Measurements from ENCODE around the gene RAB7A.
"Not testable (repeated sequence)": the region's sequence is repeated elsewhere in the genome, so short reads cannot be mapped to it uniquely, and the experiment has no call there.

RAB7A gene

DNA sequence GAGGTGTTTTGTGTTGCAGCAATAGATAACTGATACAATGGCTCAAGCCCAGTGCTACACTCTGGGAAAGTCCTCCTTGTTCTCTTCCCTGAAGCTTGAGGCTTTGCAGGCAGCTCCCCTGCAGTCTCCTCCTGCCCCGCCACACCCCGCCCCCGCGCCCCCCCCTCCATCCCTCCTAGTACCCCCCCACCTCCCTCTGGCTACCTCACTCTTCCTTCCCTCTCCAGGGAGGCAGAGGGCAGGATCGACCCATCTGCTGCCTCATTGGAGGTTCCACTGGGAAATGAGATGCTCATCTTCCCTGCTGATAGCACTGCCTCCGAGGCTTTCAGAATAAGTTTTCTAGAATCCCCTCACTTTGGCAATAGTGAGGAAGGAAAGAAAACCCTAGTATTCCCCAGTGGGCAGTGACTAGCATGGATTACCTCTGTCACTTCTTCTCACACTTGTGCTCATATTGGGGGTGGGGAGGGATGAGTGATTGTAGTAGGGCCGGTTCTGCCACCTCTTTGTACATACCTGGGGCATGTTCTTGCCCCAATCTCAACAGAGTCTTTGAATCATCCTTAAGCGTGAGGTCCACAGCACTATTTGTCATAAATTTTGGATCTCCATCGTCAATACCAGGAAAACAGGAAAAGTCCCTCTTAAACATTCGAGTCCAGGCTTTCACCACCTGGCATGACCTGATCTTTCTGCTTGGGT, 16.3 kb upstream of the RAB7A start:
- Histone ChIP-seq H3K4me3 (no peak overlapping the region), H3K27ac (peak overlapping the region in 10 of 21 experiments; percentile 17 to 63 (median 42))

DNA sequence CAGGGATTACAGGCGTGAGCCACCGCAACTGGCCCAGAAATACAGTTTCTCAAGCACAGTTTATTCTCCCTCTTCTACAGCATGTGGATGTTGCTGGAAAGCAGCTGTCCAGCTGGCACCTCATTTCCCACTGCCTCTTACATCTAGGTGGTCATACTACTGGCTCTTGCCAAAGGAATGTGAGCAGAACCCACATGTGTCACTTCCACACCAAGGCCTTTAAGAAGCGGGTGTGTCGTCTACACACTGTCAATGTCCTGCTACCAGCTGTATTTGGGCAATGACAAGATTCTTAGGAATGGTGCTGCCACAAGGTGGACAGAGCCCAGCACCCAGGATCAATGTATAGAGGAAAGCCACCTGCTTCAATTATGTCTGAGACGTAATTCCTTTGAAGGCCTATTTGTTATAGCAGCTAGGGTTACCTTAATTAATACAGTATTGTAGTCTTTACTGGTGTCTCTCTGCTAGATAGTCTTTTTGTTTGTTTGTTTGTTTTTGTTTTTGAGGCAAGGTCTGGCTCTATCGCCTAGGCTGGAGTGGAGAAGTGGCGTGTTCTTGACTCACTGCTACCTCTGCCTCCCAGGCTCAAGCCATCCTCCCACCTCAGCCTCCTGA, 15.1 kb upstream of the RAB7A start:
- Histone ChIP-seq H3K27ac (peak overlapping the region in 3 of 21 experiments; percentile 20 to 56 (median 28)), H3K4me3 (no peak overlapping the region)

DNA sequence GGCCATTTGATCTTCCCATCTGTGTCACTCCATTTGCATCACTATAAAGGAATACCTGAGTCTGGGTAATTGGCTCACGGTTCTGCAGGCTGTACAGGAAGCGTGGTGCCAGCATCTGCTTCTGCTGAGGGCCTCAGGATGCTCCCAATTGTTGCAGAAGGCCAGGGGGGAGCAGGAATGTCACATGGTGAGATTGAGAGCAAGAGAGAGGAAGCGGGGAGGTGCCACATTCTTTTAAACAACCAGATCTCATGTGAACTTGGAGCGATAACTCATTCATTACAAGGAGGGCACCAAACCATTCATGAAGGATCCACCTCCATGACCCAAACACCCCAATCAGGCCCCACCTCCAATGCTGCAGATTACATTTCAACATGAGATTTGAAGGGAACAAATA, 13.1 kb upstream of the RAB7A start:
- no peak overlapping the region for H3K4me3 ChIP-seq
- H3K27ac ChIP-seq: no peak overlapping the region

DNA sequence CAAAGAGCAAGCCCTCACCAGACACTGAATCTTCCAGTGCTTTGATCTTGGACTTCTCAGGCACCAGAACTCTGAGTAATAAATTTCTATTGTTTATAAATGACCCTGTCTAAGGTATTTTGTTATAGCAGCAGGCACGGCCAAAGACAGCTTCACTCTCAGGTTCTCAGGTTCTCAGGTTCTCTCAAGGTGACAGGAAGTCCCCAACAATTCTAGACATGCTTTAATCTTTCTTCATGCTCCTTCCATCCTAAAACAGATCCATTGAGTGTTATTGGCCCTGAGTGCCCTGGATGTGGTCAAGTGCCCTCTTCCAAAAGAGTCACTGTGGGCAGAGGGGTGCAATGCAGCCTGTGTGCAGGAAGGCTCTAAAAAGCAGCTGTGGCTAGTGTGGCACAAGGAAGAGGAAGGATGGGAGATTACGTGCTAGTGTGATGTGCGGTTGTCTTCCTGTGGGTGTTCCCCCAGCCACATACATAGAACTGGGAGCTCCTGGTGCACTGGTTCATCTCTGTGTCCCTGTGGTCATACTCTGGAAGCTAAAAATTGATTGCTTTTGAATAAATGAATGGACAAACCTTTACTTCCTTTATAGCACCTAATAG, 11.0 kb upstream of the RAB7A start:
- Histone ChIP-seq H3K27ac (peak overlapping the region in 1 of 21 experiments; percentile 46), H3K4me3 (no peak overlapping the region)

- peak overlapping the region in 1 of 21 experiments; percentile 46 for H3K27ac ChIP-seq
- not testable (repeated sequence) for H3K4me3 ChIP-seq
These were observed 7.1 kb upstream of the RAB7A start for GRCh38 chr3:128718892-128719291.

DNA sequence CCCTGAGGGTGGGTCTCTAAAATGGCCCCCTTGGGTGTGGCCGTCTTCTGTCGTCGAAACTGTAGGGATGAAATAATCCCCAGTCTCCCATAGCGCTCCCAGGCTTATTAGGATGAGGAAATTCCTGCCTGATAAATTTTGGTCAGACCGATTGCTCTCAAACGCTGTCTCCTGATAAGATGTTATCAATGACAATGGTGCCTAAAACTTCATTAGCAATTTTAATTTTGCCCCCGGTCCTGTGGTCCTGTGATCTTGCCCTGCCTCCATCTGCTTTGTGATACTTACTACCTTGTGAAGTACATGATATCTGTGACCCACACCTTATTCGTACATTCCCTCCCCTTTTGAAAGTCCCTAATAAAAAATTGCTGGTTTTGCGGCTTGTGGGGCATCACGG, 5.1 kb upstream of the RAB7A start:
- H3K27ac ChIP-seq: no peak overlapping the region
- H3K4me3 ChIP-seq: no peak overlapping the region

DNA sequence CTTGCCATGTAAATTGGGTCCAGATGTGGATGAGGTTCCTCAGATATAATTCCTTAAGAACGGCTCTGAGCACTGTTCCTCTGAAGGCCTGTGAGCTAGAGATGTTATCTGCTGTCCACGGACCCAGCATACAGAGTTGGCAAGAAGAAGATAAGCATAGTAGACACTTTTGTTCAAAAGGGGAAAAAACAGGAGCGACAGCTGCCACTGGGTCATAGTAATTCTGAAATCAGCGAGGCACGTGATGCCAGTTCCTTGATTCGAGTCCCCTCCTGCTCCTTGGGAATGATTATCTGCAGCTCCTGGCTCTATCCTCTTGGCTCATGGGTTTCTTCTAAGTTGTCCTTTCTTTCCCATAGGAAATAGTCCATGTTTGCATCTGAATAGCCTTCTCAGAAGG, 2.5 kb upstream of the RAB7A start:
- no peak overlapping the region for H3K4me3 ChIP-seq

DNA sequence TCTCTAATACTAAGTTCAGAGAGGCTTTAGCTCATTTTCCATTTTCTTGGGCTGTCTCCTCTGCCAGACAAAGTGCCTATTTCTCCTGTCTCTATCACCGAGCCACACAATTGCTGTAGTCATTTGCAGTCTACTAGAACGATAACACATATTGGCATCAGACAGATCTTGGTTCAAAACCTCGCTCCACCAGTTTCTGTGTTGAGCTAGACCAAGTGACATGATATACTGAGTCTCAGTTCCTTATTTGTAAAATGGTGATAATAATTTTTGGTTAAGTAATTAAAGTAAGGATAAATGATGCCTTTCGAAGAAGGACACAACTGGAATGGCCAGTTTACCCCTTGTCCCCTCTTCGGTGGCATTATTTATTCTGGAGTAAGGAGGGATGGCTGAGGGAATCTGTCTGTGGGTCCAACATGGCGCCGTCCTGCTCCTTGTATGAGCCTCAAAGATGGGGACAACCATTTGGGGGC, 398 bp upstream of the RAB7A start:
- H3K4me3 ChIP-seq: peak overlapping the region; percentile 92 to 100 (median 94)
- H3K27ac ChIP-seq: peak overlapping the region in 18 of 21 experiments; percentile 43 to 100 (median 98)

More for the DNA sequence above, 2.5 kb upstream of the RAB7A start:
- no peak overlapping the region for H3K27ac ChIP-seq

DNA sequence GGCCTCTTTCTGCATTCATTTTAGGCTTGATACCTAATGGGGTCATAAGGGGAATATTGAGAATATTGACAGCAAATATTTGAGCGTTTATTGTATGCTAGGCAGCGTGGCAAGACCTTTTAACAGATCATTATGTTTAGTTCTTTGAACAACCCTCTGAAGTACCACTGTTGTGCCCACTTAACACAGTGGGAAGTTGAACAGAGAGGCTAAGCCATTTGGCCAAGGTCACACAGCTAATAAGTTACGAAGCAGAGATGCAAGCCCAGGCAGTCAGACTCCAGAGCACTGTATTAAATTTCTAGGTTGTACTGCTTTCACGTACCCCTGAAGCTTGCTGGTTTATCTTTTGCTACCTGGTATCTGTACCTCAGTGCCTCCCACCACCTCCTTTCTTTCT, 1.1 kb downstream of the RAB7A start:
- peak overlapping the region; percentile 92 to 100 (median 94) for H3K4me3 ChIP-seq
- H3K27ac ChIP-seq: peak overlapping the region in 19 of 21 experiments; percentile 3 to 100 (median 99)

DNA sequence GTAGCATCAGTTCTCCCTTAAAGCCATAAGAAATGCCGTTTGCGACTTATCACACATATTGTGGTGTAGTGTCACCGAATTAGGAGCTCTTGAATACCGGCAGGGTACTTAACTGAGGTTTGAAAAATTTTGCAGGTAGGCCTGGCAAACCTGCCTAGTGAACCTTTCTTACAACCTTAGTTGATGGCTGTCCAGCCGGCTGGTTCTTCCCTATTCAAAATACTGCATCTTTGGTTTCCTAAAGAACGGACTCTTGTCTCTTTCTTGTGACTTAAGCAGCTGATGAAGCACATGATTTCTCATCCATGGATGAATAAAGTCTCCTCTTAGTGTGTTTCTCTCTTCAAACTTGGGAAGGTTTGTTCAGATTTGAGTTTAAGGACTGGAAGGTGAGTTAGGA, 1.5 kb downstream of the RAB7A start:
- peak overlapping the region in 18 of 21 experiments; percentile 3 to 100 (median 99) for H3K27ac ChIP-seq

GRCh38 chr3:128727996-128728395, 2.0 kb downstream of the RAB7A start:
- H3K4me3 ChIP-seq: peak overlapping the region; percentile 92 to 100 (median 94)
- peak overlapping the region in 10 of 21 experiments; percentile 8 to 100 (median 99) for H3K27ac ChIP-seq

More for the DNA sequence above, 1.5 kb downstream of the RAB7A start:
- peak overlapping the region; percentile 92 to 100 (median 94) for H3K4me3 ChIP-seq

- H3K27ac ChIP-seq: peak overlapping the region in 5 of 21 experiments; percentile 8 to 100 (median 99)
- H3K4me3 ChIP-seq: peak overlapping the region in 1 of 7 experiments; percentile 92
These were observed 2.5 kb downstream of the RAB7A start for GRCh38 chr3:128728521-128728920.

- Histone ChIP-seq H3K27ac (peak overlapping the region in 1 of 21 experiments; percentile 7), H3K4me3 (no peak overlapping the region)
These were observed 4.5 kb downstream of the RAB7A start for GRCh38 chr3:128730471-128730870.

DNA sequence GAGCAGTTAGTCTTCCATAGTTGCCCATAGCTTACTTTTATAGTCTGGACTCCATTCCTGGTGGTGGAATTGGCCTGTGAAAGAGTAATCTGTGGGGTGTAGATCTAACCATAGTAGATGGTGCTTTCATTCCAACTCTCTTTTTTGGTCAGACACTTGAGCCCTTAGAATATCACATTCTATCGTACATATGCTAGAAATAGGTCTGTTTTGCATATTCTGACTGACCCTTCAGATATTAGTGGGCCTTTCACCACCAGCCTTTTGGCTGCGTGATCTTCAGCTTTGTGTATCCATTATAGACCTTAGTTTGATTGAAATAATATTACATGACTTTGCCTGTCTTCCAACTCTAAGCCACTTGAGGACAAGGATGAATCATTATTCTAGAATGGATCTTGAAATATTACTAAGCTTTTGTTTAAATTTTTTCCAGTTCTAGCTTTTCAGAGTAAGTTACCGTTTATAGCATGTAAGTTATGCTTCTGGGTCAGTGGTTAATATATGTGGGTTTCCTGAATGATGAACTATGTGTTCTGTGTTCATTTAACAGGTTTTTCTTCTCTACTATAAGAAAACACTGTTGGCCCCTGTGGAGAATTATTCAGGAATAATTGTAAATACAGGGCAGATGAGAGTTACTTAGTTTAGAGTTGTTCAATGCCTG, 8.7 kb downstream of the RAB7A start:
- Histone ChIP-seq H3K4me3 (no peak overlapping the region), H3K27ac (peak overlapping the region in 1 of 21 experiments; percentile 5)

DNA sequence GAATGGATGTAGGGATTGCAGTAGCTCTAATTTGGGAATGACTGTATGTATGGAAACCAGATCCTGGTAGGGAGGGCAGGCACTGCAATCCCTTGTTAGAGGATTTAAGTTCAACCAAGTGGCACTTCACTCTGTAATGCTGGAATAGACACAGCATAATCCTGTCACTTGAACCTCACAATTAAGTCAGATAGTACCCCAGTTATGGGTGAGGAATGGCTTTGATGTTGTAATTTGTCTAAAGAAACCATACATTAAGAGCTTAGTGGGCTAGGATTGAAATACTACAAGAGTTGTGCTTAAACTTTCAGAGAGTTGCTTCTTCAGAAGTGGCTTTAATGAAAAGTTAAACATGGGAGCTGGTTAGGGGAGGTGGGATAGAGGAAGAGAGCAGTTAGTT, 9.3 kb downstream of the RAB7A start:
- Histone ChIP-seq H3K4me3 (no peak overlapping the region), H3K27ac (peak overlapping the region in 1 of 21 experiments; percentile 5)

- H3K27ac ChIP-seq: peak overlapping the region in 1 of 21 experiments; percentile 5
- H3K4me3 ChIP-seq: no peak overlapping the region
These were observed 9.9 kb downstream of the RAB7A start for GRCh38 chr3:128735884-128736283.

GRCh38 chr3:128736601-128737000, 10.6 kb downstream of the RAB7A start:
- H3K4me3 ChIP-seq: no peak overlapping the region
- H3K27ac ChIP-seq: no peak overlapping the region

DNA sequence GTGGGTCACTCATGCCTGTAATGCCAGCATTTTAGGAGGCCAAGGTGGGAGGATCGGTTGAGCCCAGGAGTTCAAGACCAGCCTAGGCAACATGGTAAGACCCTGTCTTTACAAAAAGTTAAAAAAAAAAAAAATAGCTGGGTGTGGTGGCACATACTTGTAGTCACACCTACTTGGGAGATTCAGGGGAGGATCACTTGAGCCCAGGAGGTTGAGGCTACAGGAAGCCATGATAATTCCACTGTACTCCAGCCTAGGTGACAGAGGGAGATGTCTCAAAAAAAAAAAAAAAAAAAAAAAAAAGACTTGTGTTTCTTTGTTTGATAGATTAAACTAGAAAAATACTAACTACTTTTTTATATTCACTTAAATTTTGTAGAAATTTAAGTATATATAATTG, 14.6 kb downstream of the RAB7A start:
- Histone ChIP-seq H3K4me3 (no peak overlapping the region), H3K27ac (no peak overlapping the region)

DNA sequence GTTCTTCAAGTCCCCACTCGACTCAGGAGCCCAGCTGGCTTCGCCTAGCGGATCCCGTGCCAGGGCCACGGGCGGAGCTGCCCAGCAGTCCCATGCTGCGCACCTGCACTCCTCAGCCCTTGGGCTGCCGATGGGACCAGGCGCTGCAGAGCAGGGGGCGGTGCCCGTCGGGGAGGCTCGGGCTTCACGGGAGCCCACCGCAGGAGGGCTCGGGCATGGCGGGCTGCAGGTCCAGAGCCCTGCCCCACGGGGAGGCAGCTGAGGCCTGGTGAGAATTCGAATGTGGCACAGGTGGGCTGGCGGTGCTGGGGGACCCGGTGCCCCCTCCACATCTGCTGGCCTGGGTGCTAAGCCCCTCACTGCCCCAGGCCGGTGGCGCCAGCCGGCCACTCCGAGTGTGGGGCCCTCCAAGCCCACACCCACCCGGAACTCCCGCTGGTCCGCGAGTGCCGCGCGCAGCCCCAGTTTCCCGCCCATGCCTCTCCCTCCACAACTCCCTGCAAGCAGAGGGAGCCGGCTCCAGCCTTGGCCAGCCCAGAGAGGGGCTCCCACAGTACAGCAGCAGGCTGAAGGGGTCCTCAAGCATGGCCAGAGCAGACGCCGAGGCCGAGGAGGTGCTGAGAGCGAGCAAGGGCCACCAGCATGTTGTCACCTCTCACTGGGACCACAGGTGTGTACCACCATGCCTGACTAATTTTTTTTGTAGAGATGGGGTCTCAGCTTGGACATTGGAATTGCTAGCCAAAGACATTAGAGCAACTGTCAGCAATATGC, 17.0 kb downstream of the RAB7A start:
- Histone ChIP-seq H3K27ac (no peak overlapping the region), H3K4me3 (no peak overlapping the region)
